Neuronal stem cell (in vitro differentiated cells): ENCODE results near the gene SDR39U1.
"Not testable (repeated sequence)": the region's sequence is repeated elsewhere in the genome, so short reads cannot be mapped to it uniquely, and the experiment has no call there.

Experiments used
- DNase-seq: peaks from one replicate; pipeline ENCODE4 v3.0.0-alpha.2; 2013; ENCODE audit warnings: low spot score
- H2AFZ ChIP-seq: one replicate; pipeline ENCODE4 v1.6.1; 2013; ENCODE audit warnings: mild to moderate bottlenecking, low read length, inconsistent platforms
- H2AK5ac ChIP-seq: 2 replicates; pipeline ENCODE4 v1.6.1; 2013; ENCODE audit warnings: low read depth, mild to moderate bottlenecking, inconsistent platforms, low read length, moderate library complexity, mixed read lengths
- H2BK120ac ChIP-seq: 2 replicates; pipeline ENCODE4 v1.6.1; 2013; ENCODE audit warnings: low read depth, mild to moderate bottlenecking, inconsistent platforms, low read length, moderate library complexity, mixed read lengths
- H2BK12ac ChIP-seq: one replicate; pipeline ENCODE4 v1.6.1; 2013; ENCODE audit warnings: low read length, inconsistent platforms
- H2BK15ac ChIP-seq: 2 replicates; pipeline ENCODE4 v1.6.1; 2013; ENCODE audit warnings: mild to moderate bottlenecking, low read length, inconsistent platforms, mixed read lengths
- H2BK5ac ChIP-seq: one replicate; pipeline ENCODE4 v1.6.1; 2013; ENCODE audit warnings: inconsistent platforms, mild to moderate bottlenecking, low read length, moderate library complexity
- H3K14ac ChIP-seq: one replicate; pipeline ENCODE4 v1.6.1; 2013; ENCODE audit warnings: low read length, inconsistent platforms
- H3K18ac ChIP-seq: 2 replicates; pipeline ENCODE4 v1.6.1; 2013; ENCODE audit warnings: low read length, inconsistent platforms
- H3K23ac ChIP-seq: 2 replicates; pipeline ENCODE4 v1.6.1; 2013; ENCODE audit warnings: low read depth, mild to moderate bottlenecking, mixed read lengths, low read length, inconsistent platforms; ENCODE audit not compliant: poor library complexity
- H3K27ac ChIP-seq: replicated peaks from 3 replicates; pipeline ENCODE4 v1.5.1; 2013; ENCODE audit warnings: low read length, inconsistent platforms
- H3K27me3 ChIP-seq, 3 experiments: 2 replicates each; pipeline ENCODE4 v1.6.1; 2013; ENCODE audit warnings: low read length in 3 of 3, mild to moderate bottlenecking in 2 of 3, inconsistent platforms in 1 of 3, low read depth in 1 of 3, mixed read lengths in 1 of 3, moderate library complexity in 1 of 3; ENCODE audit not compliant: control insufficient read depth in 3 of 3, insufficient read depth in 3 of 3
- H3K36me3 ChIP-seq, 2 donors: replicated peaks in 1 of 2; 2 replicates each; pipeline ENCODE4 v1.6.1; 2013; ENCODE audit warnings: low read length in 2 of 2; ENCODE audit not compliant: control insufficient read depth in 2 of 2, insufficient read depth in 2 of 2
- H3K4ac ChIP-seq: 2 replicates; pipeline ENCODE4 v1.6.1; 2013; ENCODE audit warnings: inconsistent platforms, mild to moderate bottlenecking, low read length, moderate library complexity
- H3K4me1 ChIP-seq, 2 donors: 1 replicate in 1 of 2; 2 replicates in 1 of 2; pipeline ENCODE4 v1.6.1; 2013; ENCODE audit warnings: low read length in 2 of 2, low read depth in 1 of 2; ENCODE audit not compliant: control insufficient read depth in 2 of 2, insufficient read depth in 1 of 2
- H3K4me2 ChIP-seq: one replicate; pipeline ENCODE4 v1.6.1; 2013; ENCODE audit warnings: mild to moderate bottlenecking, low read length, inconsistent platforms; ENCODE audit not compliant: insufficient read depth, poor library complexity, severe bottlenecking
- H3K4me3 ChIP-seq, 2 donors: 2 replicates each; pipeline ENCODE4 v1.5.1; 2013; ENCODE audit warnings: low read length in 2 of 2, mild to moderate bottlenecking in 2 of 2, inconsistent platforms in 1 of 2, moderate library complexity in 1 of 2
- H3K79me1 ChIP-seq: one replicate; pipeline ENCODE4 v1.6.1; 2013; ENCODE audit warnings: low read depth, mild to moderate bottlenecking, inconsistent platforms, low read length, moderate library complexity
- H3K9ac ChIP-seq: one replicate; pipeline ENCODE4 v1.6.1; 2013; ENCODE audit warnings: mild to moderate bottlenecking, low read depth, low read length, inconsistent platforms; ENCODE audit not compliant: poor library complexity
- H3K9me3 ChIP-seq, 2 donors: replicated peaks in 1 of 2; 2 replicates each; pipeline versions ENCODE3 to v1.6.1; 2013; ENCODE audit warnings: low read length in 2 of 2, mild to moderate bottlenecking in 2 of 2, inconsistent platforms in 1 of 2, low read depth in 1 of 2, mixed read lengths in 1 of 2, moderate library complexity in 1 of 2; ENCODE audit not compliant: control insufficient read depth in 2 of 2, insufficient read depth in 1 of 2
- H4K8ac ChIP-seq: one replicate; pipeline ENCODE4 v1.6.1; 2013; ENCODE audit warnings: low read depth, mild to moderate bottlenecking, inconsistent platforms, low read length, moderate library complexity
- H4K91ac ChIP-seq: one replicate; pipeline ENCODE4 v1.6.1; 2013; ENCODE audit warnings: low read length, low read depth, mild to moderate bottlenecking, inconsistent platforms; ENCODE audit not compliant: poor library complexity
- WGBS, 2 donors: extraction: QIAGEN DNeasy Blood & Tissue Kit; methylation state at CpG; one replicate each; pipeline ENCODE4 v1.1.7; 2013; ENCODE audit warnings: missing lambda C conversion rate in 2 of 2, mixed read lengths in 1 of 2; ENCODE audit not compliant: insufficient read length in 2 of 2, insufficient replicate concordance in 1 of 2; ENCODE audit errors: extremely low coverage in 2 of 2; 5-methylcytosine and 5-hydroxymethylcytosine counted together

SDR39U1 gene

GRCh38 chr14:24482699-24483303 lies 40.2 kb upstream of the SDR39U1 start:
- not testable (repeated sequence) for H4K91ac ChIP-seq, H3K4me1 ChIP-seq, H3K14ac ChIP-seq, H3K23ac ChIP-seq, H3K4me3 ChIP-seq, H3K9me3 ChIP-seq, H3K79me1 ChIP-seq, DNase-seq, H3K4me2 ChIP-seq, H3K9ac ChIP-seq, H2AK5ac ChIP-seq, H2BK120ac ChIP-seq, H2BK5ac ChIP-seq, H3K36me3 ChIP-seq, H2AFZ ChIP-seq, H2BK15ac ChIP-seq, H4K8ac ChIP-seq, H2BK12ac ChIP-seq, H3K18ac ChIP-seq, H3K27me3 ChIP-seq, H3K4ac ChIP-seq, H3K27ac ChIP-seq
- no CpG with 5 or more reads among the region's 2 CpGs for WGBS, 2 donors

DNA sequence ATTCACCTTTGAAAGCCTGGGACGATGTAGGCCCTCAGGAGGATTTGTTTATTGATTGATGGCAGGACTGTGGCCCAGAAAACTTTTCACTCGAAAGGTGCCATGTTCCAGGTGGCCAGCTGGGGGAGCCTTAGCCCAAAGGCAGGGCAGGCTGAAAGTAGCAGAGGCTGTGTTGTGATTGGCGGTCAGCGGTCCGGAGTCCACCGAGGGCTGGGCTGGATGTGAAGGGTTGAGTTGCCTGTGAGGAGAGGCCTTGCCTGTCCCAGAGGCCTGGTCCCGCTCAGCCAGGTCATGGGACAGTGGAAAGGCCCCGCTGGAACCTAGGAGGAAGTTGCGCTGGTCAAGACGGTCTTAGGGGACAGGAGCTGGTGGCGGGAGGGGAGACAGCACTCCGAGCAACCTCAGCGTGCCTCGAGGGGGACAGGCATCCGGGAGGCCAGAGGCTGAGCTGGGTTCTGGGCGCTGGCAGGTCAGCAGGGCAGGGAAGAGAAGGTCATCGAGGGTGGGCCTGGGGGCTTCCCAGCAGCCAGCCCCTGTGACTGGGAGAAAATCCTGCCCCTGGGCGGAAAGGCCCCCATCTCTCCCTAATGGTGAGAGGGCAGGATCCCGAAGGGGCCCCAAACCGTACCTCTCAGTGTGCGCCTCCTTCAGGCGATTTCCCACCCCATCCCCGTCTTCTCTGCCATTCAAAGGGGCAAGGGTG lies 39.2 kb upstream of the SDR39U1 start:
- H3K27me3 ChIP-seq: no peaks in the 10 kb centered on the region
- H4K91ac ChIP-seq: no peak overlapping the region
- H3K4me3 ChIP-seq: no peak overlapping the region
- peak overlapping the region; percentile 48 for H3K23ac ChIP-seq
- peak overlapping the region; percentile 94 for H3K18ac ChIP-seq
- no peaks in the 10 kb centered on the region for H3K36me3 ChIP-seq
- H2BK15ac ChIP-seq: no peak overlapping the region
- no peak overlapping the region for H3K14ac ChIP-seq
- no CpG with 5 or more reads among the region's 23 CpGs for WGBS, 2 donors
- H2BK120ac ChIP-seq: no peak overlapping the region
- H3K79me1 ChIP-seq: no peaks in the 10 kb centered on the region
- no peaks in the 10 kb centered on the region for H3K9me3 ChIP-seq
- no peak overlapping the region for H3K27ac ChIP-seq
- peaks cover 0 to 2% of the 10 kb centered on the region in 2 donors for H3K4me1 ChIP-seq
- H3K4me2 ChIP-seq: no peak overlapping the region
- peak overlapping the region; percentile 65 for H4K8ac ChIP-seq
- no peak overlapping the region for H3K4ac ChIP-seq
- peak overlapping the region; percentile 28 for H2AK5ac ChIP-seq
- peak overlapping the region; percentile 80 for H2AFZ ChIP-seq
- H2BK5ac ChIP-seq: no peak overlapping the region
- DNase-seq: peak; percentile 32
- H2BK12ac ChIP-seq: no peak overlapping the region
- H3K9ac ChIP-seq: peak overlapping the region; percentile 63

- not testable (repeated sequence) for H3K79me1 ChIP-seq, H2BK120ac ChIP-seq, H3K27me3 ChIP-seq, H2BK12ac ChIP-seq, H4K91ac ChIP-seq, H3K36me3 ChIP-seq, H3K27ac ChIP-seq, H2AK5ac ChIP-seq, H3K14ac ChIP-seq, H4K8ac ChIP-seq, H3K9ac ChIP-seq, H3K9me3 ChIP-seq, H3K4me1 ChIP-seq, H3K18ac ChIP-seq, H2AFZ ChIP-seq, H3K23ac ChIP-seq, H2BK5ac ChIP-seq, DNase-seq, H3K4me2 ChIP-seq, H3K4me3 ChIP-seq, H3K4ac ChIP-seq, H2BK15ac ChIP-seq
- WGBS, 2 donors: no CpG with 5 or more reads among the region's 1 CpG
These were observed 37.4 kb upstream of the SDR39U1 start for GRCh38 chr14:24479999-24480398.

GRCh38 chr14:24475261-24475660 lies 32.7 kb upstream of the SDR39U1 start:
- Histone ChIP-seq H2AK5ac (no peak overlapping the region), H2BK12ac (no peak overlapping the region), H3K9ac (no peak overlapping the region), H3K4me2 (no peak overlapping the region), H3K27me3 (no peaks in the 10 kb centered on the region), H2BK120ac (no peak overlapping the region), H3K4me3 (no peak overlapping the region), H3K14ac (no peak overlapping the region), H4K8ac (no peak overlapping the region), H2BK5ac (no peak overlapping the region), H2BK15ac (no peak overlapping the region), H3K4me1 (no peaks in the 10 kb centered on the region), H3K18ac (no peak overlapping the region), H3K79me1 (no peaks in the 10 kb centered on the region), H3K9me3 (no peaks in the 10 kb centered on the region), H3K23ac (no peak overlapping the region), H3K36me3 (peaks cover 0 to 6% of the 10 kb centered on the region in 2 donors), H3K4ac (no peak overlapping the region), H4K91ac (no peak overlapping the region), H2AFZ (no peak overlapping the region), H3K27ac (no peak overlapping the region)
- no peak for DNase-seq
- WGBS, 2 donors: no CpG with 5 or more reads among the region's 4 CpGs
